GM12874 (cell line): ENCODE measurements around the gene MROH8.
A peak's percentile ranks its signal among the peaks of the same experiment; 100 is the strongest.

Source experiments
- TF ChIP-seq, protein P1 (sequence below): IDR thresholded peaks from 2 replicates; pipeline ENCODE4 v1.5.1; 2011; ENCODE audit warnings: low read depth, mild to moderate bottlenecking, control low read depth, low read length, moderate library complexity; ENCODE audit not compliant: insufficient read depth

Gene MROH8

GRCh38 chr20:37205794-37206193, 26.4 kb upstream of the MROH8 start:
- TF ChIP-seq, protein P1, sequence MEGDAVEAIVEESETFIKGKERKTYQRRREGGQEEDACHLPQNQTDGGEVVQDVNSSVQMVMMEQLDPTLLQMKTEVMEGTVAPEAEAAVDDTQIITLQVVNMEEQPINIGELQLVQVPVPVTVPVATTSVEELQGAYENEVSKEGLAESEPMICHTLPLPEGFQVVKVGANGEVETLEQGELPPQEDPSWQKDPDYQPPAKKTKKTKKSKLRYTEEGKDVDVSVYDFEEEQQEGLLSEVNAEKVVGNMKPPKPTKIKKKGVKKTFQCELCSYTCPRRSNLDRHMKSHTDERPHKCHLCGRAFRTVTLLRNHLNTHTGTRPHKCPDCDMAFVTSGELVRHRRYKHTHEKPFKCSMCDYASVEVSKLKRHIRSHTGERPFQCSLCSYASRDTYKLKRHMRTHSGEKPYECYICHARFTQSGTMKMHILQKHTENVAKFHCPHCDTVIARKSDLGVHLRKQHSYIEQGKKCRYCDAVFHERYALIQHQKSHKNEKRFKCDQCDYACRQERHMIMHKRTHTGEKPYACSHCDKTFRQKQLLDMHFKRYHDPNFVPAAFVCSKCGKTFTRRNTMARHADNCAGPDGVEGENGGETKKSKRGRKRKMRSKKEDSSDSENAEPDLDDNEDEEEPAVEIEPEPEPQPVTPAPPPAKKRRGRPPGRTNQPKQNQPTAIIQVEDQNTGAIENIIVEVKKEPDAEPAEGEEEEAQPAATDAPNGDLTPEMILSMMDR = no peak

GRCh38 chr20:37205130-37205529, 25.8 kb upstream of the MROH8 start:
- TF ChIP-seq, protein P1 = no peak

DNA sequence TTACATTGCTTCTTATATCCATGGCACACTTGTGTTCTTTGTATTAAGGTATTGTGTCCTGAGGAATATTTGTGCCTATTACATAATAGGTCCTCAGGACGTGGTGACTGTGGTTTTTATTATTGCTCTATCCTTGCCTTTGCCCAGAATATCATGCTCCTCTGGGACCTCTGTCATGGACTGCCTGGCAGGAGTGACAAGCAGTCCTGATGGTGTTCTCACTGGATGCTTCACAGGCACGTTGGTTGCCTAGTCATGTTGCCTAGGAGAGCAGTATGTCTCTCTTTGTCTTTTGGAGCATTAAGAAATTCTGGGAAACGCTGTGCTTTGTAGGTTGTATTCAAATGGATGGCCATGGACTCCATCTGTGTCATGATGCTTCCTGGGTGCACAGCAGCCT, 24.7 kb upstream of the MROH8 start:
- TF ChIP-seq, protein P1 = no peak

DNA sequence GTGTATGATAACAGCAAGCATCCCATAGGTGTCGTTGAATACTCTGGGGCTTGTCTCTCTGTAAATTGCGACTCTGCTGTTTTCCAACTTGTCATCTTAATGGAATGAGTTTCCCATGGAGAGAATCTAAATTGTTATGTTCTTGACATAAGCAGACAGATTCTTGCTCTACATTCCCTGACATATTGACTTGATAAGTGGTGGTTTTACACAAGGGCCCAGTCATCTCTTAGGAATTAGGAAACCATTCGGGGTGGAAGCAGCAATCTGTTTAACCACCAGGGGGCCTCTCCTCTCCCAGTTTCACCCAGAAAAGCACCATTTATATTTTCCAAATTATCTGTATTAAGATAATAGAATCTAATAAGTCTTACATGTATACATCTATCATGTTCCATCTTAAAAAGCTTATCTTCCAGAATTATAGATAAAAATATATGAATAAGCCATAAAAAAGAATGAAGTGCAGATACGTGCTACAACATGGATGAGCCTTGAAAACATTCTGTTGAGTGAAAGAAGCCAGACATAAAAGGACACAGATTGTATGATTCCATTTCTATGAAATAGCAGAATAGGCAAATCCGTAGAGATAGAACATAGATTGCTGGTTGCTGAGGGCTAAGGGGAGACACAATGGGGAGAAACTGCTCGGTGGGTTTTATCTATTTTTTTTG, 23.1 kb upstream of the MROH8 start:
- TF ChIP-seq, protein P1 = peak; percentile 57

DNA sequence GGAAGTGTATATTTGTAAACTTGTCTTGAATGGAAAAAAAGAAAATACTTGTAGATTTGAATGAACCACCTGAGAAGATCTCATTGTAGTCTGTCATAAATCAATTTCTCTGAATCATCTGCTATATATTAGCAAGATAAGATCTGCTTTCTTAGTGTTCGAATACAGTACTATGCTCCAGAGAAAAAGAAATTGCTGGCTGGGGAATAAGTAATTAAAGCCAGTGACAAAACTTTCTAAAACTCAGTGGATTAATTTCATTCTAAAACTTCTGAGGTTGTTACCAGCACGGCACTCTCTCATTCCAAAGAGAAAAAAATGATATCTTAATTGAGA, 22.4 kb upstream of the MROH8 start:
- TF ChIP-seq, protein P1 = no peak

DNA sequence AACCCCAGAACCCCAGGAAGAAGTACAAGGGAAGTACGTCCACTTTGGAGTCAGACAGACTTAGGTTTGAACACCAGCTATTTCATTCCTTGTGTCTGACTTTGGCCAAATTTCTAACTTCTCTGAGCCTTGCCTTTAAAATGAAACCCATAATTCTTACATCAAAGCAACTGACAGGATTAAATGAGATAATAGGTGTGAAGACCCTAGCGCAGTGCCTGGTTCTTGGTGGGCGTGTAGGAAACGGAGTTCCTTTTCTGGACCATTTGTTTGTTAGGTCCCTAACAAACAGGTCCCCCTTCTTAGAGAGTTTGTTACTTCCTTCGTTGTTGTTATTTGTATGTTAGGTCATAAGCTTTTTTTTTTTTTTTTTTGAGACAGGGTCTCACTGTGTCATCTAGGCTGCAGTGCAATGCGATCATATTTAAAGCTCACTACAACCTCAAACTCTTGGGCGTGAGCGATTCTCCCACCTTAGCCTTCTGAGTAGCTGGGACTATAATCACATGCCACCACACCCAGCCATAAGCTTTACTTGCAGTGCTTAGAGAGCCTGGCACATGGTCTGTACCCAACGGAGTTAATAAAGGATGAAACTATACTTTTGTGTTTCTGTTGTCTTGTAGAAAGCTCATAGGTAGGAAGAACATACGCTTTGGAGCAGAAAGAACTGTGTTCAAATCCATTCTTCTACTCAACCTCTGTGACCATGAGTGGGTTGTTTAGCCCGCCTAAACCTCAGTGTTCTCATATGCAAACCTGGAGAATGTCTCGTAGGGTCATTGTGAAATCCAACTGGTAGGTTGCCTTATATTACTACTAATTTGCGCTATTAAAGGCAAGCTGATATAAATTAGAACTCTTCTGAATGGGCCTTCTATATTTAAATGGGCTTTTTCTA, 21.8 kb upstream of the MROH8 start:
- TF ChIP-seq, protein P1 = no peak

GRCh38 chr20:37200376-37200775, 21.0 kb upstream of the MROH8 start:
- TF ChIP-seq, protein P1 = no peak
